Neutrophil (primary cell): Measurements from ENCODE around the gene NT5C2.

Experiments used
- H3K27ac ChIP-seq: fragments of 200-600 bp; sonication (generic); 2 replicates; pipeline ENCODE4 v1.5.1; 2016; ENCODE audit warnings: mild to moderate bottlenecking, moderate library complexity
- H3K27me3 ChIP-seq: fragments of 200-600 bp; sonication (generic); 2 replicates; pipeline ENCODE4 v1.6.0; 2016; ENCODE audit warnings: mild to moderate bottlenecking
- H3K36me3 ChIP-seq: fragments of 200-600 bp; sonication (generic); 2 replicates; pipeline ENCODE4 v1.5.1; 2017
- H3K4me1 ChIP-seq, 2 experiments: fragments of 200-600 bp in 1 of 2; sonication (generic) in 1 of 2; 1 replicate in 1 of 2; 2 replicates in 1 of 2; pipeline versions ENCODE4 v1.5.1 to v1.6.1; 2013 to 2016; ENCODE audit warnings: low read depth in 1 of 2, low read length in 1 of 2, mild to moderate bottlenecking in 1 of 2, moderate library complexity in 1 of 2; ENCODE audit not compliant: control insufficient read depth in 1 of 2, insufficient read depth in 1 of 2
- H3K4me3 ChIP-seq, 2 experiments: fragments of 200-600 bp in 1 of 2; sonication (generic) in 1 of 2; 1 replicate in 1 of 2; 2 replicates in 1 of 2; pipeline ENCODE4 v1.5.1; 2013 to 2016; ENCODE audit warnings: low read depth in 1 of 2, low read length in 1 of 2, mild to moderate bottlenecking in 1 of 2, moderate library complexity in 1 of 2
- H3K9me3 ChIP-seq: fragments of 200-600 bp; sonication (generic); 2 replicates; pipeline ENCODE4 v1.5.1; 2016
- CTCF ChIP-seq: fragments of 200-600 bp; sonication (generic); IDR thresholded peaks from 2 replicates; pipeline ENCODE4 v1.5.1; 2016; ENCODE audit warnings: antibody characterized with exemption

NT5C2 gene

DNA sequence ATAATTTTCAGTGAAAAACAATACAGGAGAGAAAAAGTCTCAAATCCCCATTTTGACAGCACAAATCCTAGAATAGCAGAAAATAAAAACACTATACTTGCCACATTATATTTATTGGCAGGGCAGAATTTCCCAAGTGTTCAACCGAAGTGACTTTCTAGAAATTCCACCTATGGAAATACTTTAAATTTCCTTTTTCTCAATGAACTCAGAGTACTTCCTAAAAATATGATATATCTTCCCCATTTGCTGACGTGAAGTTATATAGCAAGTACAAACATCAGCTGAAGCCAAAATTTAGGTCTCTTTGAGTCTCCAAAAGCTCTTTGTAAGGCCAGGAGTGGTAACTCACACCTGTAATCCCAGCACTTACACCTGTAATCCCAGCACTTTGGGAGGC lies 83.3 kb downstream of the NT5C2 start:
- Histone ChIP-seq H3K9me3 (no peaks in the 10 kb centered on the region), H3K27me3 (no peaks in the 10 kb centered on the region), H3K4me3 (no peak overlapping the region), H3K4me1 (peaks cover 27 to 28% of the 10 kb centered on the region in 2 experiments), H3K27ac (peak overlapping the region; percentile 55), H3K36me3 (peaks cover 58% of the 10 kb centered on the region)
- TF ChIP-seq CTCF, result no peak

- Histone ChIP-seq H3K4me1 (peaks cover 24% of the 10 kb centered on the region in 2 experiments), H3K36me3 (peaks cover 78% of the 10 kb centered on the region), H3K27ac (no peak overlapping the region), H3K27me3 (no peaks in the 10 kb centered on the region), H3K4me3 (no peak overlapping the region), H3K9me3 (no peaks in the 10 kb centered on the region)
- TF ChIP-seq CTCF, result no peak
These were observed 86.5 kb downstream of the NT5C2 start for GRCh38 chr10:103106539-103106938.

DNA sequence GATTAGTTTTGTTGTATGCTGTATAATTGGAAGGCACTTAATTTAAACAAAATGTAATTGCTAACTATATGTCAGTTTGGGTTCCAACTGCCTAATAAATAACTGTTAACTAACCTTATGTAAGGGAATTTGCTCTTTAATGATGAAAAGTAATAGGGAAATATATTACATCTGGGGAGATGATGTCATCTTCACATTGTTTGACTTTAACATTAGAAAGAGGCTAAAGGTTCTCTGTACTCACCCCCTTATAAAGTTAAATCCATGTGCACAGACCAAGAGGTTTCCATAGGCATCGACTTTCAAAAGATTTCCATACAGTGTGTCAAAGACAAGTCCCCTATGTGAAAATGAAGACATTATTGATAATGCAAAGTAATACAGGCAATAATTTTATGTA lies 87.6 kb downstream of the NT5C2 start:
- Histone ChIP-seq H3K4me3 (no peak overlapping the region), H3K4me1 (peaks cover 14 to 15% of the 10 kb centered on the region in 2 experiments), H3K27ac (no peak overlapping the region), H3K36me3 (peaks cover 82% of the 10 kb centered on the region), H3K27me3 (no peaks in the 10 kb centered on the region), H3K9me3 (no peaks in the 10 kb centered on the region)
- TF ChIP-seq CTCF, result no peak

- Histone ChIP-seq H3K36me3 (peaks cover 89% of the 10 kb centered on the region), H3K4me3 (no peak overlapping the region), H3K27me3 (no peaks in the 10 kb centered on the region), H3K9me3 (no peaks in the 10 kb centered on the region), H3K27ac (no peak overlapping the region), H3K4me1 (peaks cover 7 to 8% of the 10 kb centered on the region in 2 experiments)
- no peak for TF ChIP-seq CTCF
These were observed 88.4 kb downstream of the NT5C2 start for GRCh38 chr10:103104721-103105120.

DNA sequence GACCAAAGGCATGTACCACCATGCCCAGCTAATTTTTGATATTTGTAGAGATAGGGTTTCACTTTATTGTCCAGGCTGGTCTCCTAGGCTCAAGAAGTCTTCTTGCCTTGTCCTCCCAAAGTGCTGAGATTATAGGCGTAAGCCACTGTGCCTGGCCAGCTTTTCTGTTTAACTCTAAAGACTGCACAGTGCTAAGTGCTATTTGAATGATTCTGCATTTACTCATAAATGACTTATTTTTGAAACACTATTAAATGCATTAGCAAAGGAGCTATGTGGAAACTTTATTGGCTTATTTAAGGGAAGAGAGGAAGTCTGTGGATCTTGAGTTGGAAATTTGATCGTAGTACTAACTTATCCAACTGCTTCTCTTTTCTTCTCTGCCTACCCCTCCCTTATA lies 89.1 kb downstream of the NT5C2 start:
- Histone ChIP-seq H3K4me3 (no peak overlapping the region), H3K4me1 (peaks cover 0 to under 1% of the 10 kb centered on the region in 2 experiments), H3K27ac (no peak overlapping the region), H3K9me3 (no peaks in the 10 kb centered on the region), H3K27me3 (no peaks in the 10 kb centered on the region), H3K36me3 (peaks cover 89% of the 10 kb centered on the region)
- no peak for TF ChIP-seq CTCF

DNA sequence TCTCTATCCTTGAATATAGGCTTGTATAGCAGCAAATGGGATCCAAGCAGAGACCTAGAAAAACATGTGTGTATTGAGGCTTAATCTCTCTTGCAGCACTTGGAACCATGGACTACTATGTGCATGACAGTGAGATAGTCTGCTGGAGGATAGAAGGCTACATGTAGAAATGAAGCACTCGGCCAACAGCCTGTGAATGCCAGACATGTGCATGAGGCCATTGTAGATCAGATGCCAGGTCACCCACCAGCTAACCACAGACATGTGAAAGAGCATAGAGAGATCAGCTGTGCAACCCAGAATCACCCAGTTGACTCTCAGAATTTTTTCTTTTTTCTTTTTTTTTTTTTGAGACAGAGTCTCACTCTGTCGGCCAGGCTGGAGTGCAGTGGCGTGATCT lies 90.9 kb downstream of the NT5C2 start:
- Histone ChIP-seq H3K4me3 (no peak overlapping the region), H3K27me3 (no peaks in the 10 kb centered on the region), H3K4me1 (no peaks in the 10 kb centered on the region), H3K36me3 (peaks cover 97% of the 10 kb centered on the region), H3K9me3 (no peaks in the 10 kb centered on the region), H3K27ac (peak overlapping the region; percentile 41)
- TF ChIP-seq CTCF, result no peak
